Breast epithelium (tissue), 4 donors: ENCODE data around the gene TRIO. TPM values are rescaled to one million over a fixed set of nuclear protein-coding genes. Genes with fewer than 3 reads are reported as not detected.
"Not testable (repeated sequence)": the region's sequence is repeated elsewhere in the genome, so short reads cannot be mapped to it uniquely, and the experiment has no call there.

Experiments used
- DNase-seq, 2 donors: peaks; one replicate each; pipeline ENCODE4 v3.0.0-alpha.2; 2019; ENCODE audit warnings: low spot score in 2 of 2
- H3K27ac ChIP-seq, 2 donors: fragments of 200-600 bp; sonication (generic) in 1 of 2; one replicate each; pipeline ENCODE4 v1.5.1; 2016 to 2019; ENCODE audit warnings: mild to moderate bottlenecking in 1 of 2
- H3K27me3 ChIP-seq, 2 donors: fragments of 200-600 bp; sonication (generic) in 1 of 2; one replicate each; pipeline versions ENCODE4 v1.5.1 to v1.6.0; 2017 to 2019; ENCODE audit warnings: control low read depth in 1 of 2, mild to moderate bottlenecking in 1 of 2
- H3K36me3 ChIP-seq: fragments of 200-600 bp; one replicate; pipeline ENCODE4 v1.5.1; 2019
- H3K4me1 ChIP-seq, 2 donors: fragments of 200-600 bp; sonication (generic); one replicate each; pipeline ENCODE4 v1.5.1; 2016 to 2019; ENCODE audit warnings: control low read depth in 1 of 2
- H3K4me3 ChIP-seq, 3 donors: fragments of 200-600 bp; sonication (generic); 1 replicate in 2 of 3; 2 replicates in 1 of 3; pipeline ENCODE4 v1.5.1; 2016 to 2019; ENCODE audit warnings: mild to moderate bottlenecking in 3 of 3, moderate library complexity in 2 of 3
- H3K9me3 ChIP-seq, 2 donors: fragments of 200-600 bp; sonication (generic) in 1 of 2; one replicate each; pipeline ENCODE4 v1.5.1; 2016 to 2019; ENCODE audit warnings: control low read depth in 1 of 2
- CTCF ChIP-seq, 3 donors: fragments of 450-650 bp; IDR thresholded peaks; one replicate each; pipeline ENCODE4 v1.5.1; 2016 to 2017; ENCODE audit warnings: antibody characterized with exemption in 3 of 3, mild to moderate bottlenecking in 3 of 3, moderate library complexity in 3 of 3
- POLR2A ChIP-seq: fragments of 450-650 bp; IDR thresholded peaks from one replicate; pipeline ENCODE4 v1.6.1; 2016; ENCODE audit warnings: antibody characterized with exemption, mild to moderate bottlenecking, moderate library complexity
- POLR2AphosphoS5 ChIP-seq, 3 donors: sonication (generic); formaldehyde crosslinking; IDR thresholded peaks; one replicate each; pipeline ENCODE4 v1.6.1; 2017; ENCODE audit warnings: antibody characterized with exemption in 3 of 3
- intact Hi-C: fragments of 100-400 bp; cut with DNase I; formaldehyde crosslinking; loops from one replicate; pipeline ENCODE4 v1.15.1; 2023; ENCODE audit warnings: low total_unique reads
- total RNA-seq, 3 donors: library from RNA; depleted of rRNA; stranded (reverse); fragments of >200 nt; gene quantifications; one replicate each; pipeline ENCODE4 v1.1.0, GENCODE V29; 2016

Gene TRIO
- total RNA-seq, 3 donors from 2014 or later, result 191 to 209 (median 193) TPM

GRCh38 chr5:14428302-14429081 lies 285.4 kb downstream of the TRIO start:
- H3K9me3 ChIP-seq, result no peaks in the 10 kb centered on the region
- no peaks in the 10 kb centered on the region for H3K36me3 ChIP-seq
- no peaks in the 10 kb centered on the region for H3K4me1 ChIP-seq
- no peak for DNase-seq
- no peaks in the 10 kb centered on the region for H3K27me3 ChIP-seq
- no peak overlapping the region for H3K27ac ChIP-seq
- TF ChIP-seq POLR2AphosphoS5 (IDR thresholded peaks at IDR 0.05), result no peak
- no peak for TF ChIP-seq POLR2A
- TF ChIP-seq CTCF (IDR thresholded peaks at IDR 0.05), result no peak
- intact Hi-C loops, result no loop called here
- no peak overlapping the region for H3K4me3 ChIP-seq

- DNase-seq, result no peak
- H3K4me3 ChIP-seq, result no peak overlapping the region
- intact Hi-C loops, result no loop called here
- TF ChIP-seq CTCF (IDR thresholded peaks at IDR 0.05), result no peak
- H3K36me3 ChIP-seq, result no peaks in the 10 kb centered on the region
- H3K27me3 ChIP-seq, result no peaks in the 10 kb centered on the region
- no peaks in the 10 kb centered on the region for H3K4me1 ChIP-seq
- H3K9me3 ChIP-seq, result no peaks in the 10 kb centered on the region
- H3K27ac ChIP-seq, result no peak overlapping the region
Observed at GRCh38 chr5:14429101-14430050, 286.2 kb downstream of the TRIO start.

- Histone ChIP-seq H3K4me1 (no peaks in the 10 kb centered on the region), H3K27ac (no peak overlapping the region), H3K4me3 (no peak overlapping the region), H3K36me3 (no peaks in the 10 kb centered on the region), H3K27me3 (no peaks in the 10 kb centered on the region), H3K9me3 (no peaks in the 10 kb centered on the region)
- TF ChIP-seq POLR2A, result no peak
- DNase-seq, result no peak
- intact Hi-C loops, result no loop called here
Observed at GRCh38 chr5:14431534-14431933, 288.4 kb downstream of the TRIO start.

GRCh38 chr5:14432931-14433589 lies 289.9 kb downstream of the TRIO start:
- Histone ChIP-seq H3K4me1 (no peaks in the 10 kb centered on the region), H3K27ac (no peak overlapping the region), H3K27me3 (no peaks in the 10 kb centered on the region), H3K9me3 (no peaks in the 10 kb centered on the region), H3K4me3 (no peak overlapping the region), H3K36me3 (no peaks in the 10 kb centered on the region)
- no peak for DNase-seq
- TF ChIP-seq POLR2A (no peak), CTCF (IDR thresholded peaks at IDR 0.05) (no peak)
- intact Hi-C loops, result no loop called here

GRCh38 chr5:14435481-14435880 lies 292.3 kb downstream of the TRIO start:
- Histone ChIP-seq H3K27ac (no peak overlapping the region), H3K36me3 (no peaks in the 10 kb centered on the region), H3K9me3 (no peaks in the 10 kb centered on the region), H3K4me1 (no peaks in the 10 kb centered on the region), H3K4me3 (no peak overlapping the region), H3K27me3 (no peaks in the 10 kb centered on the region)
- DNase-seq, result no peak
- TF ChIP-seq CTCF (IDR thresholded peaks at IDR 0.05) (no peak), POLR2A (no peak), POLR2AphosphoS5 (IDR thresholded peaks at IDR 0.05) (no peak)
- intact Hi-C loops, result no loop called here

- H3K4me1 ChIP-seq, H3K27ac ChIP-seq, DNase-seq, H3K27me3 ChIP-seq, H3K36me3 ChIP-seq, H3K4me3 ChIP-seq, intact Hi-C loops, H3K9me3 ChIP-seq: not testable (repeated sequence)
Observed at GRCh38 chr5:14436122-14436521, 293.0 kb downstream of the TRIO start.
